Caco-2 (cell line): ENCODE data around the gene UCK1. TPM values are rescaled to one million over a fixed set of nuclear protein-coding genes. Genes with fewer than 3 reads are reported as not detected.
A peak's percentile ranks its signal among the peaks of the same experiment; 100 is the strongest.

Experiments used
- BruUV-seq: library from RNA; stranded (reverse); fragments of 400-500 nt; replicated peaks from 2 replicates; lab custom pipeline; 2021; lab: Mats Ljungman, UMichigan
- CTCF ChIA-PET: fragments of 300-600 bp; sonication (Branson Sonifier 250); formaldehyde crosslinking; loops from one replicate; lab custom pipeline; 2022; ENCODE audit warnings: antibody characterized with exemption; lab: Charles Lee
- POLR2A ChIA-PET: fragments of 300-600 bp; sonication (Branson Sonifier 250); formaldehyde crosslinking; loops from one replicate; lab custom pipeline; 2022; ENCODE audit warnings: antibody characterized with exemption; lab: Charles Lee
- DNase-seq, 2 experiments: peaks; one replicate each; pipeline versions ENCODE4 v3.0.0 to v3.0.0-alpha.2; 2020 to 2022
- H3K27me3 ChIP-seq: replicated peaks from 2 replicates; pipeline ENCODE4 v1.6.0; 2011; ENCODE audit warnings: low read length; ENCODE audit not compliant: control insufficient read depth, insufficient read depth
- H3K36me3 ChIP-seq: 2 replicates; pipeline ENCODE4 v1.5.1; 2011; ENCODE audit warnings: low read length; ENCODE audit not compliant: control insufficient read depth, insufficient read depth
- H3K4me1 ChIP-seq: fragments of 250-450 bp; sonication (Bioruptor Pico); 2 replicates; pipeline ENCODE4 v1.5.1; 2020; ENCODE audit warnings: mild to moderate bottlenecking
- H3K4me3 ChIP-seq: 2 replicates; pipeline ENCODE4 v1.5.1; 2011; ENCODE audit warnings: low read depth, mild to moderate bottlenecking, control low read depth, low read length
- H3K9me3 ChIP-seq: fragments of 250-450 bp; sonication (Bioruptor Pico); 2 replicates; pipeline ENCODE4 v1.5.1; 2020; ENCODE audit warnings: mild to moderate bottlenecking, moderate library complexity
- H3K27ac Mint-ChIP-seq: one replicate; pipeline ENCODE4 v1.8.0; 2022; ENCODE audit warnings: mixed read lengths; ENCODE audit not compliant: unreplicated experiment
- H3K27me3 Mint-ChIP-seq: one replicate; pipeline ENCODE4 v1.8.0; 2022; ENCODE audit warnings: mixed read lengths; ENCODE audit not compliant: insufficient read depth, unreplicated experiment
- H3K36me3 Mint-ChIP-seq: one replicate; pipeline ENCODE4 v1.8.0; 2022; ENCODE audit warnings: mild to moderate bottlenecking, mixed read lengths; ENCODE audit not compliant: insufficient read depth, unreplicated experiment
- H3K4me1 Mint-ChIP-seq: one replicate; pipeline ENCODE4 v1.8.0; 2022; ENCODE audit warnings: low read depth, mixed read lengths; ENCODE audit not compliant: unreplicated experiment
- H3K4me3 Mint-ChIP-seq: one replicate; pipeline ENCODE4 v1.8.0; 2022; ENCODE audit warnings: mild to moderate bottlenecking, moderate library complexity, mixed read lengths; ENCODE audit not compliant: unreplicated experiment
- H3K9me3 Mint-ChIP-seq: one replicate; pipeline ENCODE4 v1.8.0; 2022; ENCODE audit warnings: mixed read lengths; ENCODE audit not compliant: unreplicated experiment
- CTCF ChIP-seq, 2 experiments: fragments of 200-600 bp in 1 of 2; IDR thresholded peaks; 1 replicate in 1 of 2; 2 replicates in 1 of 2; pipeline versions ENCODE4 v1.5.1 to v1.8.0; 2011 to 2022; ENCODE audit warnings: antibody characterized with exemption in 1 of 2, control low read depth in 1 of 2, inconsistent platforms in 1 of 2, low read depth in 1 of 2, low read length in 1 of 2, mild to moderate bottlenecking in 1 of 2, moderate library complexity in 1 of 2; ENCODE audit not compliant: insufficient read depth in 1 of 2, severe bottlenecking in 1 of 2, unreplicated experiment in 1 of 2
- intact Hi-C: fragments of 100-400 bp; cut with micrococcal nuclease; formaldehyde crosslinking; loops from one replicate; pipeline ENCODE4 v1.10.0; 2022; ENCODE audit not compliant: unreplicated experiment
- total RNA-seq: library from RNA; stranded (reverse); gene quantifications from 2 replicates; pipeline ENCODE4 v1.2.3, GENCODE V29; 2022

Gene UCK1
- total RNA-seq, 1 experiment from 2014 or later, result 25.7 TPM

- Histone ChIP-seq H3K36me3 (peaks cover 3% of the 10 kb centered on the region), H3K9me3 (no peaks in the 10 kb centered on the region), H3K27me3 (no peaks in the 10 kb centered on the region), H3K4me1 (no peaks in the 10 kb centered on the region), H3K4me3 (no peak overlapping the region)
- TF ChIP-seq CTCF (IDR thresholded peaks at IDR 0.05; ENCODE audit: insufficient read depth in 1 of 2, low read depth in 1 of 2, low read length in 1 of 2, severe bottlenecking in 1 of 2, unreplicated experiment in 1 of 2), result no peak
- H3K36me3 Mint-ChIP-seq, result peaks cover 62% of the 10 kb centered on the region
- no peaks in the 10 kb centered on the region for H3K27me3 Mint-ChIP-seq
- intact Hi-C loops, result no loop called here
- H3K4me3 Mint-ChIP-seq, result no peak overlapping the region
- DNase-seq, result no peak
- POLR2A ChIA-PET, result no interaction called here
- no peaks in the 10 kb centered on the region for H3K9me3 Mint-ChIP-seq
- CTCF ChIA-PET, result no interaction called here
- no peak overlapping the region for H3K27ac Mint-ChIP-seq
- no peaks in the 10 kb centered on the region for H3K4me1 Mint-ChIP-seq
- no TSS peak for BruUV-seq
Measured at GRCh38 chr9:131578731-131579504, 47.9 kb upstream of the UCK1 start.

- Histone ChIP-seq H3K9me3 (no peaks in the 10 kb centered on the region), H3K4me3 (no peak overlapping the region), H3K36me3 (peaks cover 3% of the 10 kb centered on the region), H3K4me1 (no peaks in the 10 kb centered on the region), H3K27me3 (no peaks in the 10 kb centered on the region)
- Mint-ChIP-seq H3K27ac (no peak overlapping the region), H3K9me3 (no peaks in the 10 kb centered on the region), H3K4me1 (no peaks in the 10 kb centered on the region), H3K4me3 (no peak overlapping the region), H3K36me3 (peaks cover 57% of the 10 kb centered on the region), H3K27me3 (no peaks in the 10 kb centered on the region)
- ChIA-PET CTCF (no interaction called here), POLR2A (no interaction called here)
- BruUV-seq, result no TSS peak
- DNase-seq, result no peak
- TF ChIP-seq CTCF (IDR thresholded peaks at IDR 0.05; ENCODE audit: insufficient read depth in 1 of 2, low read depth in 1 of 2, low read length in 1 of 2, severe bottlenecking in 1 of 2, unreplicated experiment in 1 of 2), result no peak
- intact Hi-C loops, result no loop called here
Measured at GRCh38 chr9:131578021-131578420, 47.0 kb upstream of the UCK1 start.

GRCh38 chr9:131577005-131578000, 46.2 kb upstream of the UCK1 start:
- TSS peak; percentile 34 for BruUV-seq
- Mint-ChIP-seq H3K36me3 (peaks cover 51% of the 10 kb centered on the region), H3K4me3 (no peak overlapping the region), H3K4me1 (no peaks in the 10 kb centered on the region), H3K27me3 (no peaks in the 10 kb centered on the region), H3K9me3 (no peaks in the 10 kb centered on the region), H3K27ac (no peak overlapping the region)
- no peak for DNase-seq
- intact Hi-C loops, result no loop called here
- CTCF ChIA-PET, result no interaction called here
- H3K4me3 ChIP-seq, result no peak overlapping the region
- TF ChIP-seq CTCF (IDR thresholded peaks at IDR 0.05; ENCODE audit: insufficient read depth in 1 of 2, low read depth in 1 of 2, low read length in 1 of 2, severe bottlenecking in 1 of 2, unreplicated experiment in 1 of 2), result no peak
- H3K9me3 ChIP-seq, result no peaks in the 10 kb centered on the region
- POLR2A ChIA-PET, result no interaction called here
- H3K36me3 ChIP-seq, result peaks cover 3% of the 10 kb centered on the region
- H3K4me1 ChIP-seq, result no peaks in the 10 kb centered on the region
- no peaks in the 10 kb centered on the region for H3K27me3 ChIP-seq
